Measurements from ENCODE around the gene TTC8.
"Not testable (repeated sequence)": the region's sequence is repeated elsewhere in the genome, so short reads cannot be mapped to it uniquely, and the experiment has no call there.

Gene TTC8

GRCh38 chr14:88825078-88825458, 617 bp downstream of the TTC8 start:
- no peak for DNase-seq

GRCh38 chr14:88825503-88825902, 1.1 kb downstream of the TTC8 start:
- no peak for DNase-seq

GRCh38 chr14:88829188-88829587, 4.7 kb downstream of the TTC8 start:
- DNase-seq: no peak

- no peak for DNase-seq
Measured at GRCh38 chr14:88829685-88830302, 5.3 kb downstream of the TTC8 start.

GRCh38 chr14:88831284-88831683, 6.8 kb downstream of the TTC8 start:
- DNase-seq: peak; percentile 45

- peak; percentile 80 for DNase-seq
Measured at GRCh38 chr14:88834883-88835431, 10.5 kb downstream of the TTC8 start.

GRCh38 chr14:88835661-88836060, 11.2 kb downstream of the TTC8 start:
- peak; percentile 42 for DNase-seq

GRCh38 chr14:88837495-88837894, 13.0 kb downstream of the TTC8 start:
- no peak for DNase-seq

- peak; percentile 12 for DNase-seq
Measured at GRCh38 chr14:88838015-88838414, 13.6 kb downstream of the TTC8 start.

GRCh38 chr14:88840926-88841325, 16.5 kb downstream of the TTC8 start:
- DNase-seq: no peak

- peak; percentile 30 for DNase-seq
Measured at GRCh38 chr14:88841741-88842140, 17.3 kb downstream of the TTC8 start.

- DNase-seq: no peak
Measured at GRCh38 chr14:88842414-88842813, 18.0 kb downstream of the TTC8 start.

GRCh38 chr14:88844980-88845491, 20.6 kb downstream of the TTC8 start:
- no peak for DNase-seq

- peak; percentile 53 for DNase-seq
Measured at GRCh38 chr14:88848571-88848970, 24.1 kb downstream of the TTC8 start.

GRCh38 chr14:88849716-88850115, 25.3 kb downstream of the TTC8 start:
- no peak for DNase-seq

GRCh38 chr14:88851587-88851986, 27.1 kb downstream of the TTC8 start:
- DNase-seq: no peak

- no peak for DNase-seq
Measured at GRCh38 chr14:88852632-88853031, 28.2 kb downstream of the TTC8 start.

GRCh38 chr14:88853129-88853528, 28.7 kb downstream of the TTC8 start:
- DNase-seq: no peak

- peak; percentile 51 for DNase-seq
Measured at GRCh38 chr14:88856786-88857366, 32.4 kb downstream of the TTC8 start.

- not testable (repeated sequence) for DNase-seq
Measured at GRCh38 chr14:88857861-88858260, 33.4 kb downstream of the TTC8 start.

- DNase-seq: not testable (repeated sequence)
Measured at GRCh38 chr14:88859118-88859517, 34.7 kb downstream of the TTC8 start.

GRCh38 chr14:88863167-88863566, 38.7 kb downstream of the TTC8 start:
- DNase-seq: no peak

GRCh38 chr14:88864198-88864597, 39.7 kb downstream of the TTC8 start:
- DNase-seq: no peak

GRCh38 chr14:88866305-88866704, 41.9 kb downstream of the TTC8 start:
- DNase-seq: peak; percentile 16

All from fibroblast of skin of back (primary cell).